GM23338 (cell line): ENCODE data around the gene SETBP1. TPM values are rescaled to one million over a fixed set of nuclear protein-coding genes. Genes with fewer than 3 reads are reported as not detected.

Experiments used
- ATAC-seq: fragments of 200-7000 bp; cut with Tn5 transposase; 3 replicates; pipeline ENCODE4 v1.9.1; 2020
- DNase-seq: peaks from one replicate; pipeline ENCODE4 v3.0.0-alpha.2; 2015; ENCODE audit warnings: low spot score
- H2AFZ ChIP-seq: fragments of 200-600 bp; sonication (generic); 2 replicates; pipeline ENCODE4 v1.8.0; 2016; ENCODE audit warnings: antibody characterized with exemption, mild to moderate bottlenecking, moderate library complexity
- H3F3A ChIP-seq: fragments of 200-600 bp; sonication (generic); replicated peaks from 2 replicates; pipeline ENCODE4 v1.8.0; 2017; ENCODE audit warnings: antibody characterized with exemption, mixed run types, low read depth
- H3K27ac ChIP-seq: fragments of 200-600 bp; sonication (generic); 2 replicates; pipeline ENCODE4 v1.6.1; 2016; ENCODE audit warnings: low read depth
- H3K27me3 ChIP-seq: fragments of 200-600 bp; sonication (generic); 2 replicates; pipeline ENCODE4 v1.8.0; 2016; ENCODE audit warnings: mild to moderate bottlenecking, mixed run types, moderate library complexity; ENCODE audit not compliant: insufficient read depth
- H3K36me3 ChIP-seq: fragments of 200-600 bp; sonication (generic); 2 replicates; pipeline ENCODE4 v1.8.0; 2016; ENCODE audit warnings: mild to moderate bottlenecking; ENCODE audit not compliant: insufficient read depth
- H3K4me1 ChIP-seq: fragments of 200-600 bp; sonication (generic); 2 replicates; pipeline ENCODE4 v1.8.0; 2016; ENCODE audit warnings: mild to moderate bottlenecking, moderate library complexity; ENCODE audit not compliant: insufficient read depth
- H3K4me2 ChIP-seq: fragments of 200-600 bp; sonication (generic); 2 replicates; pipeline ENCODE4 v1.7.1; 2017; ENCODE audit warnings: mixed run types
- H3K4me3 ChIP-seq: fragments of 200-600 bp; sonication (generic); 2 replicates; pipeline ENCODE4 v1.6.1; 2016; ENCODE audit warnings: mixed run types
- H3K79me2 ChIP-seq: fragments of 200-600 bp; sonication (generic); replicated peaks from 2 replicates; pipeline ENCODE4 v1.8.0; 2017; ENCODE audit warnings: mild to moderate bottlenecking; ENCODE audit not compliant: insufficient read depth
- H3K9me2 ChIP-seq: fragments of 200-600 bp; sonication (generic); 2 replicates; pipeline ENCODE4 v1.8.0; 2017; ENCODE audit not compliant: insufficient read depth
- H4K20me1 ChIP-seq: fragments of 200-600 bp; sonication (generic); replicated peaks from 2 replicates; pipeline ENCODE4 v1.8.0; 2017; ENCODE audit warnings: mild to moderate bottlenecking; ENCODE audit not compliant: insufficient read depth
- H3K27ac Mint-ChIP-seq: 2 replicates; pipeline ENCODE4 v1.8.0; 2020; ENCODE audit warnings: inconsistent platforms, mild to moderate bottlenecking, moderate library complexity, mixed read lengths
- H3K27me3 Mint-ChIP-seq: 3 replicates; pipeline ENCODE4 v1.8.0; 2022; ENCODE audit warnings: low read depth, mild to moderate bottlenecking, moderate library complexity, mixed read lengths, inconsistent platforms; ENCODE audit not compliant: insufficient read depth, poor library complexity
- H3K36me3 Mint-ChIP-seq: 3 replicates; pipeline ENCODE4 v1.8.0; 2021; ENCODE audit warnings: low read depth, mild to moderate bottlenecking, inconsistent platforms, moderate library complexity, mixed read lengths
- H3K4me1 Mint-ChIP-seq: 3 replicates; pipeline ENCODE4 v1.8.0; 2020; ENCODE audit warnings: mild to moderate bottlenecking, inconsistent platforms, mixed read lengths
- H3K4me3 Mint-ChIP-seq: 3 replicates; pipeline ENCODE4 v1.8.0; 2021; ENCODE audit warnings: moderate library complexity, mild to moderate bottlenecking, inconsistent platforms, mixed read lengths
- H3K9me3 Mint-ChIP-seq: 3 replicates; pipeline ENCODE4 v1.8.0; 2020; ENCODE audit warnings: moderate library complexity, mild to moderate bottlenecking, inconsistent platforms, mixed read lengths
- CTCF ChIP-seq, 2 experiments: fragments of 200-600 bp in 1 of 2; sonication (generic) in 1 of 2; conservative IDR thresholded peaks; 2 replicates each; pipeline versions ENCODE4 v1.5.1 to v1.6.1; 2016 to 2017; ENCODE audit warnings: antibody characterized with exemption in 2 of 2, low read depth in 2 of 2, mild to moderate bottlenecking in 2 of 2, moderate library complexity in 1 of 2
- ETS1 ChIP-seq: IDR thresholded peaks from 2 replicates; pipeline ENCODE4 v1.6.1; 2016; ENCODE audit warnings: antibody characterized with exemption
- EZH2phosphoT487 ChIP-seq: fragments of 200-600 bp; sonication (generic); IDR thresholded peaks from one replicate; pipeline ENCODE4 v1.8.1; 2018; ENCODE audit warnings: antibody characterized with exemption; ENCODE audit not compliant: unreplicated experiment
- REST ChIP-seq: IDR thresholded peaks from one replicate; pipeline ENCODE4 v1.6.1; 2018; ENCODE audit warnings: antibody characterized with exemption; ENCODE audit not compliant: unreplicated experiment
- STAT1 ChIP-seq: IDR thresholded peaks from one replicate; pipeline ENCODE4 v1.6.1; 2016; ENCODE audit warnings: antibody characterized with exemption; ENCODE audit not compliant: unreplicated experiment
- ZNF462 ChIP-seq: fragments of 250-450 bp; sonication (Bioruptor Pico); IDR thresholded peaks from 2 replicates; pipeline ENCODE4 v1.5.0; 2020; ENCODE audit warnings: mild to moderate bottlenecking, moderate library complexity
- polyA plus RNA-seq: library from polyadenylated mRNA; unstranded; fragments of >200 nt; fragmentation: Nextera tagmentation; extraction: Ambion mirVana; gene quantifications from 2 replicates; pipeline ENCODE4 v1.2.1, GENCODE V29; 2016
- total RNA-seq: library from RNA; depleted of rRNA; stranded (reverse); fragments of >200 nt; shearing (Covaris generic); gene quantifications from 2 replicates; pipeline ENCODE4 v1.2.3, GENCODE V29; 2014

Gene SETBP1
- total and polyA plus RNA-seq, 2 experiments from 2014 or later = 1.6 to 5.5 TPM

- TF ChIP-seq ZNF462 (CRISPR knock-in tag) (no peak), REST (no peak)
Observed at GRCh38 chr18:44830581-44830980, 149.9 kb downstream of the SETBP1 start (continued).

- DNase-seq (no peak), ATAC-seq (no peak)
- Mint-ChIP-seq H3K4me3 (no peak overlapping the region), H3K27ac (no peak overlapping the region), H3K4me1 (peaks cover 44% of the 10 kb centered on the region), H3K36me3 (no peaks in the 10 kb centered on the region; the same call in 2 of the 3 replicates), H3K27me3 (peaks cover 4% of the 10 kb centered on the region), H3K9me3 (no peaks in the 10 kb centered on the region; the same call in 2 of the 3 replicates)
- Histone ChIP-seq H3K4me1 (peaks cover 14% of the 10 kb centered on the region), H3K36me3 (no peaks in the 10 kb centered on the region), H2AFZ (no peak overlapping the region), H3K79me2 (no peaks in the 10 kb centered on the region), H3K27me3 (no peaks in the 10 kb centered on the region), H3F3A (no peaks in the 10 kb centered on the region), H3K4me2 (no peak overlapping the region), H3K27ac (no peak overlapping the region), H4K20me1 (no peaks in the 10 kb centered on the region), H3K9me2 (0 out of 2 replicates have a peak, but pooled peaks cover 4% of the 10 kb centered on the region), H3K4me3 (no peak overlapping the region)
- no peak for TF ChIP-seq STAT1
- no peak for TF ChIP-seq EZH2phosphoT487
- no peak for TF ChIP-seq CTCF (conservative IDR thresholded peaks at IDR 0.05; ENCODE audit: low read depth in 2 of 2)
- TF ChIP-seq ETS1 = no peak
Observed at GRCh38 chr18:44833786-44834185, 153.1 kb downstream of the SETBP1 start.
